GM12891 (cell line): ENCODE results near the gene HCN4.

Experiments
- PAX5 ChIP-seq: IDR thresholded peaks from 2 replicates; pipeline ENCODE4 v1.6.1; 2011; ENCODE audit warnings: low read length, moderate library complexity, mild to moderate bottlenecking; ENCODE audit not compliant: insufficient read depth, severe bottlenecking
- POLR2A ChIP-seq: IDR thresholded peaks from 2 replicates; pipeline ENCODE4 v1.6.1; 2011; ENCODE audit warnings: low read depth, low read length, control low read depth
- POLR2AphosphoS5 ChIP-seq: IDR thresholded peaks from 2 replicates; pipeline ENCODE4 v1.6.1; 2011; ENCODE audit warnings: low read depth, low read length, control low read depth
- POU2F2 ChIP-seq: IDR thresholded peaks from 2 replicates; pipeline ENCODE4 v1.6.1; 2011; ENCODE audit warnings: low read depth, mild to moderate bottlenecking, control low read depth, low read length, moderate library complexity
- TAF1 ChIP-seq: IDR thresholded peaks from 2 replicates; pipeline ENCODE4 v1.6.1; 2011; ENCODE audit warnings: low read depth, low read length, control low read depth

- TF ChIP-seq POLR2A: no peak
- no peak for TF ChIP-seq TAF1
- no peak for TF ChIP-seq POLR2AphosphoS5
- no peak for TF ChIP-seq PAX5
- no peak for TF ChIP-seq POU2F2
Measured at GRCh38 chr15:73273181-73274002, 95.4 kb downstream of the HCN4 start.
